ENCODE results near the gene ZNF746. TPM values are rescaled to one million over a fixed set of nuclear protein-coding genes. Genes with fewer than 3 reads are reported as not detected.

The ZNF746 gene
- total and polyA plus RNA-seq, 2 of the 13 experiments (the other 11 are each of a cell fraction or from before 2014, with no cell fraction given) = 3.8 to 8.1 TPM

GRCh38 chr7:149460493-149461277 is 36.9 kb downstream of the ZNF746 start, which contains the start of gene ZNF777 (continued):
- TF ChIP-seq ZSCAN21 (CRISPR knock-in tag; IDR thresholded peaks at IDR 0.05; ENCODE audit: borderline replicate concordance) (0 out of 2 replicates have a peak, but pooled peaks have one; percentile 32), ZNF747 (CRISPR knock-in tag; IDR thresholded peaks at IDR 0.05; ENCODE audit: borderline replicate concordance) (0 out of 2 replicates have a peak, but pooled peaks have one; percentile 58), ELF3 (CRISPR knock-in tag; IDR thresholded peaks at IDR 0.05) (no peak), E2F5 (CRISPR knock-in tag; conservative IDR thresholded peaks at IDR 0.05) (no peak), ZNF207 (IDR thresholded peaks at IDR 0.05; ENCODE audit: borderline replicate concordance) (no peak), ZNF18 (CRISPR knock-in tag; IDR thresholded peaks at IDR 0.05; ENCODE audit: insufficient replicate concordance) (no peak), ZNF432 (CRISPR knock-in tag; IDR thresholded peaks at IDR 0.05; ENCODE audit: borderline replicate concordance) (no peak), MLXIP (CRISPR knock-in tag; IDR thresholded peaks at IDR 0.05; ENCODE audit: borderline replicate concordance) (no peak), NBN (conservative IDR thresholded peaks at IDR 0.05) (no peak), ZKSCAN1 (IDR thresholded peaks at IDR 0.05; ENCODE audit: low read length) (no peak), HNF4G (IDR thresholded peaks at IDR 0.05; ENCODE audit: borderline replicate concordance, low read depth, low read length) (peak; percentile 22; the same call in 1 of the 2 replicates), HNF4G (CRISPR knock-in tag; IDR thresholded peaks at IDR 0.05; ENCODE audit: borderline replicate concordance, low read depth) (no peak), ARNTL (CRISPR knock-in tag; IDR thresholded peaks at IDR 0.05) (0 out of 2 replicates have a peak, but pooled peaks have one; percentile 30), ZBTB4 (CRISPR knock-in tag; IDR thresholded peaks at IDR 0.05; ENCODE audit: borderline replicate concordance) (no peak), ZNF792 (CRISPR knock-in tag; IDR thresholded peaks at IDR 0.05) (no peak; the same call in 1 of the 2 replicates), CC2D1A (CRISPR knock-in tag; IDR thresholded peaks at IDR 0.05) (no peak), ZNF782 (CRISPR knock-in tag; IDR thresholded peaks at IDR 0.05; ENCODE audit: borderline replicate concordance) (peak; percentile 62; the same call in 1 of the 2 replicates), HOXA5 (CRISPR knock-in tag; IDR thresholded peaks at IDR 0.05) (no peak), IKZF4 (CRISPR knock-in tag; IDR thresholded peaks at IDR 0.05; ENCODE audit: borderline replicate concordance, low read depth, not compliant biosample characterization) (no peak), MEIS2 (CRISPR knock-in tag; IDR thresholded peaks at IDR 0.05) (0 out of 2 replicates have a peak, but pooled peaks have one; percentile 46)
